Pancreas (tissue), 10 donors: ENCODE measurements around the gene OSBPL1A. TPM values are rescaled to one million over a fixed set of nuclear protein-coding genes. Genes with fewer than 3 reads are reported as not detected.
"Not testable (repeated sequence)": the region's sequence is repeated elsewhere in the genome, so short reads cannot be mapped to it uniquely, and the experiment has no call there.

ENCODE experiments used
- ATAC-seq, 4 donors: fragments of 200-7000 bp; cut with Tn5 transposase; one replicate each; pipeline versions ENCODE4 v1.8.0 to v1.9.1; 2020; ENCODE audit warnings: mild to moderate bottlenecking in 4 of 4, moderate library complexity in 4 of 4
- DNase-seq, 6 donors: peaks; one replicate each; pipeline ENCODE4 v3.0.0-alpha.2; 2020
- FAIRE-seq: peaks from 2 replicates; lab custom pipeline; 2012; peaks lifted over from hg19 to GRCh38; lab: Jason Lieb, UNC
- H3K27ac ChIP-seq, 4 donors: fragments of 200-600 bp; sonication (generic); 1 replicate in 3 of 4; 2 replicates in 1 of 4; pipeline versions ENCODE4 v1.5.0 to v1.8.0; 2020
- H3K27me3 ChIP-seq, 4 donors: fragments of 200-600 bp; one replicate each; pipeline ENCODE4 v1.8.0; 2021
- H3K36me3 ChIP-seq, 3 donors: fragments of 200-600 bp; sonication (generic) in 1 of 3; one replicate each; pipeline versions ENCODE4 v1.5.0 to v1.8.0; 2020 to 2021
- H3K4me1 ChIP-seq, 3 donors: fragments of 200-600 bp; one replicate each; pipeline ENCODE4 v1.8.0; 2021
- H3K4me3 ChIP-seq, 4 donors: fragments of 200-600 bp; sonication (generic) in 2 of 4; one replicate each; pipeline versions ENCODE4 v1.5.0 to v1.8.0; 2020 to 2021
- H3K9me3 ChIP-seq, 4 donors: fragments of 200-600 bp; one replicate each; pipeline ENCODE4 v1.8.0; 2021
- WGBS, 2 donors: extraction: QIAGEN DNeasy Blood & Tissue Kit; methylation state at CpG; one replicate each; pipeline ENCODE4 v1.1.7; 2013; 5-methylcytosine and 5-hydroxymethylcytosine counted together
- intact Hi-C, 3 donors: fragments of 100-400 bp; cut with DNase I; formaldehyde crosslinking; loops; one replicate each; pipeline versions ENCODE4 v1.11.1 to v1.14.2; 2022
- polyA plus RNA-seq, 2 donors: library from polyadenylated mRNA; stranded (reverse); fragments of 200-250 nt; gene quantifications; one replicate each; pipeline ENCODE4 v1.2.3, GENCODE V29; 2013
- total RNA-seq, 6 donors: library from RNA; stranded (reverse); fragmentation: NEBNext Ultra II Directional in 4 of 6; extraction: Animal tissue kit (Norgen Biotek cat#: 25700) in 4 of 6; gene quantifications; one replicate each; pipeline versions ENCODE4 v1.2.1 to v1.2.4, GENCODE V29; 2021 to 2023
- TF ChIP-seq, protein P1 (sequence below), 4 donors: fragments of 200-600 bp; sonication (generic) in 3 of 4; IDR thresholded peaks; one replicate each; pipeline versions ENCODE4 v1.5.0 to v1.8.0; 2021; ENCODE audit warnings: antibody characterized with exemption in 4 of 4
- donor health status: healthy with polysubstance abuse.
- donor health status: DM: no; HTN: no; CAD: no; lungs with moderate emphysema.
- donor health status: DM: no; HTN: no; CAD: no.
- donor health status: control.
- donor health status: control.
- donor health status: Bipolar disorder and iron deficiency.
- donor health status: DM: yes; HTN: yes; CAD: no.
- donor health status: DM: no; HTN: no; CAD: no.
- donor health status: DM: no; HTN: no; CAD: no.
- donor health status: DM: yes; HTN: yes; CAD: no.

OSBPL1A gene
- total and polyA plus RNA-seq, 8 donors: 5.8 to 17.9 (median 10.8) TPM

DNA sequence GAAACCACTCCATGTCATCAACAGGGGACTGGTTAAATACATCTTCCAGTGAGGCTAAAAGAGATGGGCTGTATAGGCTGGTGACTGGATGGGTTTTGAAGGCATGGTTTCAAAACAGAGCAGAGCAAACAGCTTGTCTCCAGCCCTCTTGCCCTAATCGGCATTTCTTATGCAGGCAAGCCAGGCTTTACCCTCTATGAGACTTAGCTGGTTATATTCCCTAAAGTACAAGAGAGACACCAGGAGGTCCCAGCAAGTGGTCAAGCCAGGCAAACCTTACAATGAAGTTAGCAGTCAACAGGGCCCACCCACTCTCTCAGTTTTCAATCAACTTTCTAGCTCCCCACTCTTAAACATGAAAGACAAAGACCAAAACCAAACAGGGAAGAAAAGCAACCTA, 19.0 kb downstream of the OSBPL1A start:
- Histone ChIP-seq H3K27ac (no peak overlapping the region), H3K9me3 (no peaks in the 10 kb centered on the region), H3K4me1 (no peaks in the 10 kb centered on the region), H3K36me3 (no peaks in the 10 kb centered on the region), H3K27me3 (no peaks in the 10 kb centered on the region), H3K4me3 (no peak overlapping the region)
- DNase-seq: no peak
- ATAC-seq: no peak
- no peak for FAIRE-seq
- WGBS, 2 donors: 52 to 62% methylated on average over 1 of the region's 1 CpG
- TF ChIP-seq, protein P1, sequence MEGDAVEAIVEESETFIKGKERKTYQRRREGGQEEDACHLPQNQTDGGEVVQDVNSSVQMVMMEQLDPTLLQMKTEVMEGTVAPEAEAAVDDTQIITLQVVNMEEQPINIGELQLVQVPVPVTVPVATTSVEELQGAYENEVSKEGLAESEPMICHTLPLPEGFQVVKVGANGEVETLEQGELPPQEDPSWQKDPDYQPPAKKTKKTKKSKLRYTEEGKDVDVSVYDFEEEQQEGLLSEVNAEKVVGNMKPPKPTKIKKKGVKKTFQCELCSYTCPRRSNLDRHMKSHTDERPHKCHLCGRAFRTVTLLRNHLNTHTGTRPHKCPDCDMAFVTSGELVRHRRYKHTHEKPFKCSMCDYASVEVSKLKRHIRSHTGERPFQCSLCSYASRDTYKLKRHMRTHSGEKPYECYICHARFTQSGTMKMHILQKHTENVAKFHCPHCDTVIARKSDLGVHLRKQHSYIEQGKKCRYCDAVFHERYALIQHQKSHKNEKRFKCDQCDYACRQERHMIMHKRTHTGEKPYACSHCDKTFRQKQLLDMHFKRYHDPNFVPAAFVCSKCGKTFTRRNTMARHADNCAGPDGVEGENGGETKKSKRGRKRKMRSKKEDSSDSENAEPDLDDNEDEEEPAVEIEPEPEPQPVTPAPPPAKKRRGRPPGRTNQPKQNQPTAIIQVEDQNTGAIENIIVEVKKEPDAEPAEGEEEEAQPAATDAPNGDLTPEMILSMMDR (IDR thresholded peaks at IDR 0.05): no peak
- intact Hi-C loops: no loop called here

DNA sequence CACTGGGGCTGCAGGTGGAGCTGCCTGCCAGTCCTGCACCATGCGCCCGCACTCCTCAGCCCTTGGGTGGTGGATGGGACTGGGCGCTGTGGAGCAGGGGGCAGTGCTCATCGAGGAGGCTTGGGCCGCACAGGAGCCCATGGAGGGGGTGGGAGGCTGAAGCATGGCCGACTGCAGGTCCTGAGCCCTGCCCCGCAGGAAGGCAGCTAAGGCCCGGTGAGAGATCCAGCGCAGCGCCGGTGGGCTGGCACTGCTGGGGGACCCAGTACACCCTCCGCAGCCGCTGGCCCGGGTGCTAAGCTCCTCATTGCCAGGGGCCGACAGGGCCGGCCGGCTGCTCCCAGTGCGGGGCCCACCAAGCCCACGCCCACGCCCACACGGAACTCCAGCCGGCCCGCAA, 21.1 kb downstream of the OSBPL1A start:
- intact Hi-C loops, ATAC-seq, H3K4me1 ChIP-seq, H3K27ac ChIP-seq, FAIRE-seq, H3K36me3 ChIP-seq, H3K27me3 ChIP-seq, H3K4me3 ChIP-seq, H3K9me3 ChIP-seq: not testable (repeated sequence)
- peak in 1 of 6 donors; percentile 52 for DNase-seq
- 98 to 99% methylated on average over 21 to 23 of the region's 23 CpGs for WGBS, 2 donors

DNA sequence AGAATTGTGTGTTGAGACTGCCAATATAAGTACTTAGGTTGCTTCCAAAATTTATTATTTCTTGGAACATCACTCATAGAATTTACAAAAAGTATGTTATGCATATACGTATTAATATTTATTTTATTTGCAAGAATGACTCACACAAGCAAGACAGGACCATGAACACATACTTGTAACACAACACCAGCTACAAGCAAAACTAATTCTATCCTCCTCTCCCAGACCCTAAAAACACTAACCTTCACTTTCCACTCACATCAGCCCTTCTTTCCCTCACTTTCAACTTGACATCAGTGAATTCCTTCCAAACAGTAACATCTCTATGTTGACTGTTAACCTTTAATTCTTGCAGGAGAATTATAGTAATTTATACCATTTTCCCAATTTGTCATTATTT, 24.3 kb downstream of the OSBPL1A start:
- TF ChIP-seq, protein P1 (IDR thresholded peaks at IDR 0.05): no peak
- intact Hi-C loops: no loop called here
- no peaks in the 10 kb centered on the region for H3K4me1 ChIP-seq
- H3K9me3 ChIP-seq: no peaks in the 10 kb centered on the region
- FAIRE-seq (no peak), ATAC-seq (no peak), DNase-seq (no peak)
- H3K27ac ChIP-seq: no peak overlapping the region
- H3K27me3 ChIP-seq: no peaks in the 10 kb centered on the region
- H3K36me3 ChIP-seq: no peaks in the 10 kb centered on the region
- no peak overlapping the region for H3K4me3 ChIP-seq
- 91 to 93% methylated on average over 1 of the region's 1 CpG for WGBS, 2 donors

DNA sequence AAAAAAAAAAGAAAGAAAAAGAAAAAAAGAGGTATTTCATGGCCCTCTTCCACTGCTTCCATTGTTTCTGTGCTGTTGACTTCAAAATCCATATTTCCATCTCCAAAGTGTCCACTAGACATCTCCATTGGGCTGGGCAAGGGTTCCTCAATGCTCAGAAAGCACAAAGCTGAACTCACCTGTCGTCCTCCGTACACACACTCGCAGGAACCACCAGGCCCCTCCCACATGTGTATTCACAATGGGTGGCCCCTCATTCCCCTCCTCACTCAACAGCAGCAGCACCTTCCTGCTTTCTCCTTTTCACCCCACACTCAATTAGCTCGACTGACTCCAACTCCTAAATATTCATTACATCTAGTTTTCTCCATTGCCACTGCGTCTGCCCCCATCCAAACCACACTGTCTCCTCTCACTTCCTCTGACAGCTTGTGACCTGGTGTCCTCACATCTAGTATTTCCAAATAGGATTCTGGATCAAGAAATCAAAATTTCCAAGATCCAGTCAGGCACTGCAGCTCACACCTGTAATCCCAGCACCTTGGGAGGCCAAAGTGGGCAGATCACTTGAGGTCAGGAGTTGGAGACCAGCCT, 25.2 kb downstream of the OSBPL1A start:
- WGBS, 2 donors: 88 to 92% methylated on average over 5 of the region's 5 CpGs
- TF ChIP-seq, protein P1 (IDR thresholded peaks at IDR 0.05): no peak
- no peak for ATAC-seq
- no peaks in the 10 kb centered on the region for H3K9me3 ChIP-seq
- intact Hi-C loops: no loop called here
- no peak overlapping the region for H3K4me3 ChIP-seq
- no peak for FAIRE-seq
- no peak for DNase-seq
- no peaks in the 10 kb centered on the region for H3K27me3 ChIP-seq
- no peak overlapping the region for H3K27ac ChIP-seq
- no peaks in the 10 kb centered on the region for H3K36me3 ChIP-seq
- H3K4me1 ChIP-seq: no peaks in the 10 kb centered on the region

DNA sequence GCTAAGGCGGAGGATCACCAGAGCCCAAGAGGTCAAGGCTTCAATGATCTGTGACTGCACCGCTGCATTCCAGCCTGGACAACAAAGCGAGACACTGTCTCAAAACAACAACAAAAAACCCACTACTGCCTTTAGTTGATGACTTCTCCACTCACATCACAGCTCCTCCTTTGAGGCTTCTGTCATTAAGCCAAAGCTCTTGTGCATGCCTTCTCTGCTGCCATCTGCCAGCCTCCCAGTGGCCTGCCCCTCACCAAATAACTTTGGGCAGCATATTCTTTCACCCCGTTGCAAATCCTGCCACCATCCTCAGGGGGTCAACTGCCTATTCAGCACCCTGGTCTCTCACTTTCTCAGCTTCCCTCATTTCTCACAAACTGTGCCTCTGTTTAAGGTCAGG, 27.5 kb downstream of the OSBPL1A start:
- intact Hi-C loops: no loop called here
- Histone ChIP-seq H3K4me1 (no peaks in the 10 kb centered on the region), H3K27ac (no peak overlapping the region), H3K9me3 (no peaks in the 10 kb centered on the region), H3K27me3 (no peaks in the 10 kb centered on the region), H3K4me3 (no peak overlapping the region), H3K36me3 (no peaks in the 10 kb centered on the region)
- TF ChIP-seq, protein P1 (IDR thresholded peaks at IDR 0.05): no peak
- no peak for DNase-seq
- FAIRE-seq: no peak
- WGBS, 2 donors: 85 to 89% methylated on average over 4 of the region's 4 CpGs
- ATAC-seq: no peak
